Loucy (cell line): Measurements from ENCODE around the gene CIB2.

Experiments used
- H2AFZ ChIP-seq: fragments of 200-600 bp; sonication (generic); 2 replicates; pipeline ENCODE4 v1.6.0; 2016; ENCODE audit warnings: antibody characterized with exemption, mild to moderate bottlenecking, low read length, moderate library complexity
- H3F3A ChIP-seq: fragments of 200-600 bp; 2 replicates; pipeline ENCODE4 v1.6.0; 2016; ENCODE audit warnings: antibody characterized with exemption, low read depth, mild to moderate bottlenecking
- H3K27me3 ChIP-seq: fragments of 200-600 bp; sonication (generic); 2 replicates; pipeline ENCODE4 v1.6.1; 2014; ENCODE audit warnings: low read length, mild to moderate bottlenecking; ENCODE audit not compliant: insufficient read depth, poor library complexity, severe bottlenecking
- H3K36me3 ChIP-seq: fragments of 200-600 bp; sonication (generic); 2 replicates; pipeline ENCODE4 v1.6.1; 2016; ENCODE audit warnings: low read length; ENCODE audit not compliant: insufficient read depth
- H3K4me1 ChIP-seq: fragments of 200-600 bp; sonication (generic); 2 replicates; pipeline ENCODE4 v1.5.1; 2014; ENCODE audit warnings: low read length, mild to moderate bottlenecking; ENCODE audit not compliant: insufficient read depth, poor library complexity, severe bottlenecking
- H3K4me2 ChIP-seq: fragments of 200-600 bp; sonication (generic); 2 replicates; pipeline ENCODE4 v1.6.0; 2014; ENCODE audit warnings: antibody characterized with exemption, low read length, low read depth, mild to moderate bottlenecking; ENCODE audit not compliant: poor library complexity, severe bottlenecking
- H3K4me3 ChIP-seq: fragments of 200-600 bp; sonication (generic); 2 replicates; pipeline ENCODE4 v1.5.1; 2014; ENCODE audit warnings: low read length, mild to moderate bottlenecking, mixed read lengths; ENCODE audit not compliant: poor library complexity, severe bottlenecking
- H3K79me2 ChIP-seq: fragments of 200-600 bp; sonication (generic); 2 replicates; pipeline ENCODE4 v1.6.1; 2014; ENCODE audit warnings: low read length; ENCODE audit not compliant: insufficient read depth
- H3K9ac ChIP-seq: fragments of 200-600 bp; sonication (generic); 2 replicates; pipeline ENCODE4 v1.6.0; 2014; ENCODE audit warnings: mild to moderate bottlenecking, low read depth, low read length, moderate library complexity; ENCODE audit not compliant: poor library complexity, severe bottlenecking
- H3K9me2 ChIP-seq: fragments of 200-600 bp; sonication (generic); replicated peaks from 2 replicates; pipeline ENCODE4 v1.6.1; 2016; ENCODE audit warnings: low read depth, low read length, mixed read lengths
- H3K9me3 ChIP-seq: fragments of 200-600 bp; sonication (generic); 2 replicates; pipeline ENCODE4 v1.6.1; 2014; ENCODE audit warnings: mild to moderate bottlenecking, antibody characterized with exemption, low read length, low read depth; ENCODE audit not compliant: insufficient read depth
- H4K20me1 ChIP-seq: fragments of 200-600 bp; sonication (generic); 2 replicates; pipeline ENCODE4 v1.6.0; 2014; ENCODE audit warnings: antibody characterized with exemption, low read length, mild to moderate bottlenecking; ENCODE audit not compliant: insufficient read depth, poor library complexity, severe bottlenecking
- EZH2phosphoT487 ChIP-seq: fragments of 200-600 bp; IDR thresholded peaks from 2 replicates; pipeline ENCODE4 v1.6.1; 2018; ENCODE audit warnings: antibody characterized with exemption, mild to moderate bottlenecking, moderate library complexity, borderline replicate concordance
- TF ChIP-seq, protein P1 (sequence below): fragments of 200-600 bp; sonication (generic); conservative IDR thresholded peaks from 2 replicates; pipeline ENCODE4 v1.5.1; 2014; ENCODE audit warnings: mild to moderate bottlenecking, antibody characterized with exemption, low read length

Gene CIB2

DNA sequence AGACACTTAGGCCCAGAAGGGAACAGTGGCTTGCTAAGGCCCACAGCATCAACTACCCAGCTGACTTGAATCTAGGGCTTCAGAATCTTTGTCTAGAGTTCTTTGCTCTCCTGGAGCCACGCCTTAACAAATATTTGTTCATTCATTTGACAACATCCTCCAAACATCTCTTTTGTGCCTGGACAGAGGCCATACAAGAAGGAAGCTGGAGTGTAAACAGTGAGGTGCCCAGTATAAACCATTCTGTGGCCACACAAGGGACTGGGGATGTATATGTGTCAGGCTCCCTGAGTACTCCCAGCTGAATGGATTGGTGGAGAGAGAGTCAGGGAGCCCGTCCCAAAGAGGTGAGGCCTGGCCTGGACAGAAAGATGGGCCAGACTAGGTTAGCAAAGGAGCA is 3.4 kb downstream of the CIB2 start:
- no peaks in the 10 kb centered on the region for H3K36me3 ChIP-seq
- H3F3A ChIP-seq, result peaks cover 7% of the 10 kb centered on the region; the same call in 1 of the 2 replicates
- H2AFZ ChIP-seq, result no peak overlapping the region; the same call in 1 of the 2 replicates
- no peak for TF ChIP-seq EZH2phosphoT487
- TF ChIP-seq, protein P1, sequence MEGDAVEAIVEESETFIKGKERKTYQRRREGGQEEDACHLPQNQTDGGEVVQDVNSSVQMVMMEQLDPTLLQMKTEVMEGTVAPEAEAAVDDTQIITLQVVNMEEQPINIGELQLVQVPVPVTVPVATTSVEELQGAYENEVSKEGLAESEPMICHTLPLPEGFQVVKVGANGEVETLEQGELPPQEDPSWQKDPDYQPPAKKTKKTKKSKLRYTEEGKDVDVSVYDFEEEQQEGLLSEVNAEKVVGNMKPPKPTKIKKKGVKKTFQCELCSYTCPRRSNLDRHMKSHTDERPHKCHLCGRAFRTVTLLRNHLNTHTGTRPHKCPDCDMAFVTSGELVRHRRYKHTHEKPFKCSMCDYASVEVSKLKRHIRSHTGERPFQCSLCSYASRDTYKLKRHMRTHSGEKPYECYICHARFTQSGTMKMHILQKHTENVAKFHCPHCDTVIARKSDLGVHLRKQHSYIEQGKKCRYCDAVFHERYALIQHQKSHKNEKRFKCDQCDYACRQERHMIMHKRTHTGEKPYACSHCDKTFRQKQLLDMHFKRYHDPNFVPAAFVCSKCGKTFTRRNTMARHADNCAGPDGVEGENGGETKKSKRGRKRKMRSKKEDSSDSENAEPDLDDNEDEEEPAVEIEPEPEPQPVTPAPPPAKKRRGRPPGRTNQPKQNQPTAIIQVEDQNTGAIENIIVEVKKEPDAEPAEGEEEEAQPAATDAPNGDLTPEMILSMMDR, result no peak
- H3K9ac ChIP-seq, result no peak overlapping the region
- H3K9me2 ChIP-seq, result no peaks in the 10 kb centered on the region
- H3K4me2 ChIP-seq, result no peak overlapping the region
- no peak overlapping the region for H3K4me3 ChIP-seq
- no peaks in the 10 kb centered on the region for H3K79me2 ChIP-seq
- H3K4me1 ChIP-seq, result peaks cover 12% of the 10 kb centered on the region
- H4K20me1 ChIP-seq, result no peaks in the 10 kb centered on the region
- H3K9me3 ChIP-seq, result no peaks in the 10 kb centered on the region
- no peaks in the 10 kb centered on the region for H3K27me3 ChIP-seq

DNA sequence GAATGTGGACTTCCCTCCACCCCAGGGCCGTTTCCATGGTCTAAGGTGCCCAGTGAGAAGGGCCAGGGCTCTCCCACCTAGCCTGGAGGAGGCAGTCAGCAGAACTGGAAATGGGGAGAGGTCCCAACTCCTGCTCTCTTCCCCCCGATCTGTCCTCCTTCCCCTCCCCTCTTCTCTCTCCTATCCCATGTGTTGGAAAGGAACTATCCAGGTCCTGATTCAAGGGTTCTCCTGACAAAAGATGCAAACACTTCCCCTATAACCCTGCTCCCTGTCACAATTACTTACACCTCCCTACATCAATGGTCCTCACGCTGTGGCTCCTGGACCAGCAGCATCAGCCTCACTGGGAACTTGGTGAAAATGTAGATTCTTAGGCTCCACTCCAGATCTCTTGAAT is 6.0 kb downstream of the CIB2 start:
- H3K36me3 ChIP-seq, result no peaks in the 10 kb centered on the region
- H3K4me3 ChIP-seq, result no peak overlapping the region
- TF ChIP-seq, protein P1, result no peak
- no peak for TF ChIP-seq EZH2phosphoT487
- H3K9me3 ChIP-seq, result no peaks in the 10 kb centered on the region
- no peaks in the 10 kb centered on the region for H4K20me1 ChIP-seq
- H3K4me2 ChIP-seq, result no peak overlapping the region
- no peaks in the 10 kb centered on the region for H3K4me1 ChIP-seq
- no peaks in the 10 kb centered on the region for H3K27me3 ChIP-seq
- H2AFZ ChIP-seq, result no peak overlapping the region
- H3K79me2 ChIP-seq, result no peaks in the 10 kb centered on the region
- H3K9ac ChIP-seq, result no peak overlapping the region
- H3F3A ChIP-seq, result no peaks in the 10 kb centered on the region
- no peaks in the 10 kb centered on the region for H3K9me2 ChIP-seq

DNA sequence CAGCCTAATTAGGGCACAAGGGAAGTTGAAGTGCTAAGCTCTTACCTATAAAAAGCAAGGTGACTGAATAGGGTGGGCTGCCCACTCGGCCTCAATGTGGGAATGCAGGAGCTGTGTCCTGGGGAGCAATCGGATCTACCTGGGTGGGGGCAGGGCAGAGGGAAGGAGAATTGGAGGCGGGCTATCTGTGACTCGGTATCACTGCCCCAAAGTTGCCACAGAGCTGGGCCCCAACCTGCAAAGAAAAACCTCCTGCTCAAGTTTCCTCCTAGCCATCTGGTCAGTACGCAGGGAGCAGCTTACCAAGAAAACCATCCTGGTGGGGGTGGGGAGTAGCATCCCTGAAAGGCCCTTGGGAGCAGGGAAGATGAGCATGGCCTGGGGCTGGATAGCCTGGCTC is 10.7 kb downstream of the CIB2 start:
- Histone ChIP-seq H3K9me2 (no peaks in the 10 kb centered on the region), H2AFZ (no peak overlapping the region), H3K79me2 (no peaks in the 10 kb centered on the region), H3K36me3 (no peaks in the 10 kb centered on the region), H3K4me3 (no peak overlapping the region), H3K9ac (no peak overlapping the region), H3K27me3 (no peaks in the 10 kb centered on the region), H3K9me3 (no peaks in the 10 kb centered on the region), H3F3A (no peaks in the 10 kb centered on the region), H3K4me1 (no peaks in the 10 kb centered on the region), H4K20me1 (no peaks in the 10 kb centered on the region), H3K4me2 (no peak overlapping the region)
- no peak for TF ChIP-seq EZH2phosphoT487
- TF ChIP-seq, protein P1, result no peak
